Measurements from ENCODE around the gene SLC35E4.

DNA sequence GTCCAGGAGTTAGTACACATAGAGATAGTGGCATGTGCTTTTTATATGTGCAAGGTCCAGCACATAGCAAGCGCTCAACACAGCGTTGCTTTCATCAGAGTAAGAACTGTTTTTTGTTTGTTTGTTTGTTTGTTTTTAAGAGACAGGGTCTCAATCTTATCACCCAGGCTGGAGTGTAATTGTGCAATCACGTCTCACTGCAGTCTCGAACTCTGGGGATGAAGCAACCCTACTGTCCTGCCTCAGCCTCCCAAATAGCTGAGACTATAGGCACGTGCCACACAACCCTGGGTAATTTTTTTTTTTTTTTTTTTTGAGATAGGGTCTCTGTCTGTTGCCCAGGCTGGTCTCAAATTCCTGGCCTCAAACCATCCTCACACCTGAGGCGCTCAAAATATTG is 17.8 kb upstream of the SLC35E4 start:
- TF ChIP-seq CTCF (IDR thresholded peaks at IDR 0.05; ENCODE audit: low read depth, low read length, missing input control) (no peak), RAD21 (IDR thresholded peaks at IDR 0.05) (no peak), YY1 (IDR thresholded peaks at IDR 0.05) (no peak), TAF1 (conservative IDR thresholded peaks at IDR 0.05) (no peak), JUND (IDR thresholded peaks at IDR 0.05) (no peak), RXRA (IDR thresholded peaks at IDR 0.05) (no peak), ZBTB33 (IDR thresholded peaks at IDR 0.05) (no peak)
- TF ChIP-seq, protein P1, sequence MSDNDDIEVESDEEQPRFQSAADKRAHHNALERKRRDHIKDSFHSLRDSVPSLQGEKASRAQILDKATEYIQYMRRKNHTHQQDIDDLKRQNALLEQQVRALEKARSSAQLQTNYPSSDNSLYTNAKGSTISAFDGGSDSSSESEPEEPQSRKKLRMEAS (IDR thresholded peaks at IDR 0.05): no peak
- TF ChIP-seq, protein P2, sequence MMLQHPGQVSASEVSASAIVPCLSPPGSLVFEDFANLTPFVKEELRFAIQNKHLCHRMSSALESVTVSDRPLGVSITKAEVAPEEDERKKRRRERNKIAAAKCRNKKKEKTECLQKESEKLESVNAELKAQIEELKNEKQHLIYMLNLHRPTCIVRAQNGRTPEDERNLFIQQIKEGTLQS (IDR thresholded peaks at IDR 0.05): no peak
- TF ChIP-seq, protein P3, sequence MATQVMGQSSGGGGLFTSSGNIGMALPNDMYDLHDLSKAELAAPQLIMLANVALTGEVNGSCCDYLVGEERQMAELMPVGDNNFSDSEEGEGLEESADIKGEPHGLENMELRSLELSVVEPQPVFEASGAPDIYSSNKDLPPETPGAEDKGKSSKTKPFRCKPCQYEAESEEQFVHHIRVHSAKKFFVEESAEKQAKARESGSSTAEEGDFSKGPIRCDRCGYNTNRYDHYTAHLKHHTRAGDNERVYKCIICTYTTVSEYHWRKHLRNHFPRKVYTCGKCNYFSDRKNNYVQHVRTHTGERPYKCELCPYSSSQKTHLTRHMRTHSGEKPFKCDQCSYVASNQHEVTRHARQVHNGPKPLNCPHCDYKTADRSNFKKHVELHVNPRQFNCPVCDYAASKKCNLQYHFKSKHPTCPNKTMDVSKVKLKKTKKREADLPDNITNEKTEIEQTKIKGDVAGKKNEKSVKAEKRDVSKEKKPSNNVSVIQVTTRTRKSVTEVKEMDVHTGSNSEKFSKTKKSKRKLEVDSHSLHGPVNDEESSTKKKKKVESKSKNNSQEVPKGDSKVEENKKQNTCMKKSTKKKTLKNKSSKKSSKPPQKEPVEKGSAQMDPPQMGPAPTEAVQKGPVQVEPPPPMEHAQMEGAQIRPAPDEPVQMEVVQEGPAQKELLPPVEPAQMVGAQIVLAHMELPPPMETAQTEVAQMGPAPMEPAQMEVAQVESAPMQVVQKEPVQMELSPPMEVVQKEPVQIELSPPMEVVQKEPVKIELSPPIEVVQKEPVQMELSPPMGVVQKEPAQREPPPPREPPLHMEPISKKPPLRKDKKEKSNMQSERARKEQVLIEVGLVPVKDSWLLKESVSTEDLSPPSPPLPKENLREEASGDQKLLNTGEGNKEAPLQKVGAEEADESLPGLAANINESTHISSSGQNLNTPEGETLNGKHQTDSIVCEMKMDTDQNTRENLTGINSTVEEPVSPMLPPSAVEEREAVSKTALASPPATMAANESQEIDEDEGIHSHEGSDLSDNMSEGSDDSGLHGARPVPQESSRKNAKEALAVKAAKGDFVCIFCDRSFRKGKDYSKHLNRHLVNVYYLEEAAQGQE (IDR thresholded peaks at IDR 0.05): no peak

All from liver (tissue), 3 donors.